Fibroblast of lung (primary cell): ENCODE data around the gene TAGAP.

Experiments
- EZH2 ChIP-seq: IDR thresholded peaks from 2 replicates; pipeline ENCODE4 v1.5.1; 2012; ENCODE audit warnings: low read length, control low read depth, mild to moderate bottlenecking; ENCODE audit errors: missing control alignments
- TF ChIP-seq, protein P1 (sequence below), 2 donors: IDR thresholded peaks in 1 of 2; conservative IDR thresholded peaks in 1 of 2; 1 replicate in 1 of 2; 2 replicates in 1 of 2; pipeline ENCODE4 v1.5.1; 2011 to 2012; ENCODE audit warnings: low read length in 2 of 2, control low read depth in 1 of 2, inconsistent platforms in 1 of 2, low read depth in 1 of 2, mild to moderate bottlenecking in 1 of 2

DNA sequence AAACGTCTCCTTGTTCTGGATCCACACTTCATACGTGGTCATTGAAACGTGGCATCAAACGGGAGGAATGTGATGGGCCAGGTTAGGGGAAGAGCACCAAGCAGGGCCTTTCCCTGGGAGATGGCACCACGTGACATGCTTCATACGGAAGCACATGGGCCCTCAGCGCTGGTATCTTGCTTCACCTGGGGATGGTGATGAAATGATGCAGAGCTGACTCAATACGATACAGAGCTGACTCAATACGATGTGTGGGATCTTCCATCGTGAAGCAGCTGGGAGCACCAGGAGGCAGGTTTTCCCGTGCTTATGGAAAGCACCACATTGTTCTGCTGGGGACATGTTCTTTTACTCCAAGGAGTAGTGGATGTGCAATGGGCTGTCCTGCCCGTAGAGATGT, 22.5 kb upstream of the TAGAP start:
- TF ChIP-seq, protein P1, sequence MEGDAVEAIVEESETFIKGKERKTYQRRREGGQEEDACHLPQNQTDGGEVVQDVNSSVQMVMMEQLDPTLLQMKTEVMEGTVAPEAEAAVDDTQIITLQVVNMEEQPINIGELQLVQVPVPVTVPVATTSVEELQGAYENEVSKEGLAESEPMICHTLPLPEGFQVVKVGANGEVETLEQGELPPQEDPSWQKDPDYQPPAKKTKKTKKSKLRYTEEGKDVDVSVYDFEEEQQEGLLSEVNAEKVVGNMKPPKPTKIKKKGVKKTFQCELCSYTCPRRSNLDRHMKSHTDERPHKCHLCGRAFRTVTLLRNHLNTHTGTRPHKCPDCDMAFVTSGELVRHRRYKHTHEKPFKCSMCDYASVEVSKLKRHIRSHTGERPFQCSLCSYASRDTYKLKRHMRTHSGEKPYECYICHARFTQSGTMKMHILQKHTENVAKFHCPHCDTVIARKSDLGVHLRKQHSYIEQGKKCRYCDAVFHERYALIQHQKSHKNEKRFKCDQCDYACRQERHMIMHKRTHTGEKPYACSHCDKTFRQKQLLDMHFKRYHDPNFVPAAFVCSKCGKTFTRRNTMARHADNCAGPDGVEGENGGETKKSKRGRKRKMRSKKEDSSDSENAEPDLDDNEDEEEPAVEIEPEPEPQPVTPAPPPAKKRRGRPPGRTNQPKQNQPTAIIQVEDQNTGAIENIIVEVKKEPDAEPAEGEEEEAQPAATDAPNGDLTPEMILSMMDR (conservative IDR thresholded peaks at IDR 0.05 in 1 of 2, IDR thresholded peaks at IDR 0.05 in 1 of 2; ENCODE audit: low read depth in 1 of 2, low read length in 2 of 2): no peak
- TF ChIP-seq EZH2: no peak
